Stimulated activated naive CD4-positive, alpha-beta T cell treated with Interleukin-2 at 50 U/mL for 16 hours (primary cell): ENCODE data around the gene ADH4.

Experiments
- DNase-seq: peaks from one replicate; lab custom pipeline; 2025; lab: John Stamatoyannopoulos, UW

Gene ADH4

GRCh38 chr4:99079625-99080295 is 64.3 kb downstream of the ADH4 start:
- DNase-seq = no peak

GRCh38 chr4:99078931-99079624 is 65.0 kb downstream of the ADH4 start:
- DNase-seq = no peak

- DNase-seq = no peak
These were observed 65.8 kb downstream of the ADH4 start for GRCh38 chr4:99078336-99078735.

- no peak for DNase-seq
These were observed 66.9 kb downstream of the ADH4 start for GRCh38 chr4:99077177-99077576.

- no peak for DNase-seq
These were observed 67.7 kb downstream of the ADH4 start for GRCh38 chr4:99076292-99076976.

- no peak for DNase-seq
These were observed 69.3 kb downstream of the ADH4 start for GRCh38 chr4:99074816-99075215.
